EL (cell line): ENCODE results near the gene CYP2U1.
"Not testable (repeated sequence)": the region's sequence is repeated elsewhere in the genome, so short reads cannot be mapped to it uniquely, and the experiment has no call there.

Experiments used
- DNase-seq: peaks from one replicate; pipeline ENCODE4 v3.0.0-alpha.2; 2016

CYP2U1 gene

DNA sequence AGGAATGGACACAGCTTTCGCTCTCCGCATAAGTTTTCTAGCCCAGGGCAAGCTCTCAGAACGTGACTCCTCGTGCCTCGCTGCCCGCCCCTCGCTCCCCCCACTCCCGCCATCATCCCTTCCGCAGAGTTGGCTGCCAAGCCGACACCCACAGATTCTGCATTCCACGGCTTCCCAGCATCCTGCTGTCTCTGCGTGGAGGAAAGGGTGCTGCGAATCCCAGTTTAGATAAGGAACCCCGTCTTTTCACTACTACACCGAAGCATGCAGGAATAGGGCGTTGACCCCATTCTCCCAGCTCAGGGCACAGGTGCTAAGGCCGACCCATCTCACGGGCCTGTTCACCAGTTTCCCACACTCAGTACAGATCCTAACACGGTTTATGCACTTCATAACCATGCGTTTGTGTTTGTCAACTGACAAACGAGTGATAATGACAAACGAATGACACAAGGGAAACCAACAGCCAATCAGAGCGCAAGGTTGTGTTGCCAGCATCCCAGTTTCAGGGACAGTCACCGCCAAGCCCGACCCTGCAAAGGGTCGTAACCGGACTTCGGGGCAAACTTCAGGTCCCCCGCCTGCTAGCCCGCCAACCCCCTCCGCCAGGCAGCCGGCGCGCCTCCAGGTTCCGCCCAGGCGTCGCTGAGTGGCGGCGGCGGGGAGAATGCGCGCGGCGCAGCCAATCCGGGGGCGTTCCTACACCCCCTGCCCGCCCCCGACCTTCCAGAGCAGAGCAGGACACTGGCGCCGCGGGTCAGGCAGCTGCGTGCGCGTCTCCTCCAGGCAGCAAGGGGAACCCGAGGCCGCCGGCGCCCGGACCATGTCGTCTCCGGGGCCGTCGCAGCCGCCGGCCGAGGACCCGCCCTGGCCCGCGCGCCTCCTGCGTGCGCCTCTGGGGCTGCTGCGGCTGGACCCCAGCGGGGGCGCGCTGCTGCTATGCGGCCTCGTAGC lies at the start of gene CYP2U1:
Gene CYP2U1 (plus strand): TSS at position 729 of the 954 bp plus-strand sequence. CDS start 95 bp downstream, at position 824.
- peak; percentile 86 for DNase-seq

DNA sequence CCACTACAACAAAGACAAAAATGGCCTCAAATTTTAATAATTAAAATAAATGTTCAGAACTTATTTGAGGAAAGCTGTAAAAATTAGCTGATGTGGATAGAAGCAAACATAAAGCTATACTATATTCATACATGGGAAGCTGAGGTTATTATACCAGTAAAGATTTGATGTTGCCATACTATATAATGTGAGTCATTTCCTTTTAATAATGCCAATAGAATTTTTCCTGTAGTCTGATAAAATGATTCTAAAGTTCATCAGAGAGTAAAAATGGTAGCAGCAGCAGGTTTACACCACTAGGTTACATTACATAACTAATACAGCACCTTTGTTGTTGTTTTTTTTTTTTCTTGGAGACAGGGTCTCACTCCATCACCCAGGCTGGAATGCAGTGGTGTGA lies 45.5 kb upstream of the CYP2U1 start:
- no peak for DNase-seq

DNA sequence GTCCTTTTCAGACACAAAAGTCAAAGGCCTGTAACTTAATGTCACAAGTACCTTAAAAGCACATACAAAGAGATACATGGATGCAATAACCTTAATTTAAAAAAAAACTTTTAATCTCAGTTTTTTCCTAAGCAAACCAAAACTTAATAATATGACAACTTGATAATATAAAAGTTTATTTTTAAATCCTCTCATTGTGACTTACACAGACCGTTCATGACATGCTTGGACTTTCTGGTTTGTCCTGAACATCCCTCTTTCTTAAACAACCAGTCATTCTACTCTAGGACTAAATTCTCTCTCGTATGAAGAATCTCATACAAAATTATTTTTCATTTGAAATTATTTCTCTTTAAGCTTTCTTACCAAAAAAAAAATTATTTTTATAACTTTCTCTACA lies 43.1 kb upstream of the CYP2U1 start:
- peak; percentile 4 for DNase-seq

DNA sequence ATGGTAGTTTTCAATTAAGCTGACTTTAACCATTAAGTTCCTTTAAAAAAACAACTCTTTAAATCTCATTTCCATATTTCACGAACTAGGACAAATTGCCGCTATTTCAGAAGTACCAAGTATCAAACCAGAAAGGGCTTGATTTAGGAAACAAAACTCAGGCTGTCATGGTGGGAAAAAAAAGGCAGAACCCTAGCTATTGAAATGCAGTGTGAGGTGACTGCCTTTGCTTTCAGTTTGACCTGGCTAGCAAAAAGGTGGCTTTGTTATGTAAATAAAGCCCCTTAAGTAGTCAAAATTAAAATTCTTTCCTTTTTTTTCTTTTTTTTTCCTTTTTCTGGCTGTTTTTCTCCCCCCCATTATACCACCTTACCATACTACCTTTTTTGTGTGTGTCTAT lies 40.6 kb upstream of the CYP2U1 start:
- no peak for DNase-seq

DNA sequence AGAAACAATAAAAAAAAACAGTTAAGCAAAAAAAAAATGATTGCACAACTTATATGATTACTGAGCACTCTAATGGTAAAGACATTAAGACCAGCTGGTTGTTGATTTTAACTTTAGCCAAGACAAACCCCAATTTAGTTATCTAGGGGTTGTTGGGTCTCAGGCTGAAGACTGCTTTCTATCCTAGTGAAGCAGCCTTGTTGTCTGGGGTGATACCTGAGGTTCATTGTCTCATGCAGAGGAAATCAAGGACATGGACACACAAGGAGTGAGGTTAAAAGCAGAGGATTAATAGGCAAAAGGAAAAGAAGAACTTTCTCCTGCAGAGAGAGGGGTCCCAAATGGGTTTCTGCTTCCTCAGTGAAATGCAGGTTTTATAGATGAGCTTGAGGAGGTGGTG lies 40.0 kb upstream of the CYP2U1 start:
- no peak for DNase-seq

DNA sequence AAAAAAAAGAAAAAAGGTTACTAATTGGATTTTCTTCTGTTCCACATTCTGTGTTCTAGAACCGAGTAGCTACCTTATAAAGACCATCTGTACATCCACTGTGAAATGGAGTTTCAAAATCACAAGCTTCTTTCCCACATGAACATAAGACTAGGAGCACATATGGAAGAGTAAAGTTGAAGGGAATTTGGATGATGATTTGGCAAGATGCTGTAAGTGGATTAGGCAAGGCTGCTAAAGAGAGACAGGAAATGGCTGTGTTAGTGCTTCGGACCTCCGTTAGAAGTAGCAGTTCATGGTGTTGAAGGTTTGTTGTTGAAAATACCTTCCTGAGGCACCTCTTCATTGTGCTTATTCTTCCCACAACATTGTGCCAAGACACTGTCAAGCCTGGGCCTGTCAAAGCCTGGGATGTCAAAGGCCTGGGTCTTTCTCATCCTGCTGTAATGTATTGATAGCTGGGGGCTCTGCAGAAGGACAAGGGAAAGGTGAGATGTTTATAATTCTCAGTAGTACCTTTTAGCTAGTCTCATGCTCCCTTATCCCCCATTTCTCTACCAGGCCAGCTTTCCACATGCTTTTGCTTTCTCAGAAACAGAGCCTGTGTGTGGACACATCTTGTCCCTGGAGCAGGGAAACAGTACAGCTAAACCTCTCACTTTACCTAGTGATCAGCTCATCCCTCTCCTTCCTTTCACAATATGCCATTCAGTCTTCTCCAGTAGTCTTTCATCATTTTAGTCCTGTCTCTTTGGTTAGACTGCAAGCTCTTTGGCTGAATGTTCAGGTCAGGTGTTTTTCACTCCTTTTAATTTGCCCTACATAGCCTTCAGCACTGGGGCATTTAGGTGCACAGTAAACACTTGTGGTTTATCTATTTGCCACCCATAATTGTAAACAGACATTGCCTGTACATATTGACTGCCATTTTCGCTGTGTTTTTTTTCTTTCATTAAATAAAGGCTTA lies 37.9 kb upstream of the CYP2U1 start:
- no peak for DNase-seq

DNA sequence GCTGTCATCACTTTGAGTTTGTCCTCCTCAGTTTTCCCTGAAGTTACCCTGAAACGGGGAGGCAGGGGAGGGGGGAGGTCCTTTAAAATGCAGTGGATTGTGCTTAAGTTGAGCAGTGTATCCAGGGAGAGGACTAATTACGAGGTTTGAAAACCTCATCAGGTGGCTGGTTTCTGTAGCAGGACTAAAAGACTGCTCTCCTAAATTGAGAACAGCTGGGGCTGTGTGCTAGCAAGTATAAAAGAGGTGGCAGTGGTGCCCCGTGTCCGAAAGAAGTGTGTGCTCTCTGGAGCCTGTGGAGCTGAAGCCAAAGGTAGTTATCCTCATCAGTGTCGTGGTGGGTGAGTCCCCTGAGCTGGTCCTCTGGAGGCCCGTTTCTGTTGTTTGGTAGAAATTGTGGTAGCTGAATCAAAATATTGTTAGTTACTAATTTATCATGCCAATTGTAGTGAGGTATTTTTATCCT lies 37.2 kb upstream of the CYP2U1 start:
- no peak for DNase-seq

DNA sequence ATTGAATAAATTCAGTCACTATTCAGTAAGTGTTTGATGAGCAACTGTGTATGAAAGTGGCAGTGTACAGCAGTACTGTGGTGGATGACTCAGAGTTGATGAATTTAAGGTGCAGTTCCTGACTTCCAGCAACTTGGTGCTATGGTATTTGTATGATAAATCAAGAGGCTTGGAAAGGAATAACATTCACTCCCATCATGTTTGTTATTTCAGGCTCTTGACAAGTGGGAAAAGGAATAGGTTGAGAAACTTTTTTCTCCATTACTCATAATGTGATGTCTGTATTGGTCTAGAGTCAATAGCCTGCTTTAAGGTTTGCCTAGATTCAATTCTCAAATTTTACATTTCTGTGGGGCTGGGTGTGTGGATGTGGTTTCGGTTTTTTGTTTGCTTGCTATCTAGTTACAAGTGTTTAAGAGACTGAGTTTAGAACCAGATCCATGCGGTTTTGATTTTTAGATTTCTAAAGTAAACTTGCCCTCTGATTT lies 35.1 kb upstream of the CYP2U1 start:
- peak; percentile 94 for DNase-seq

DNA sequence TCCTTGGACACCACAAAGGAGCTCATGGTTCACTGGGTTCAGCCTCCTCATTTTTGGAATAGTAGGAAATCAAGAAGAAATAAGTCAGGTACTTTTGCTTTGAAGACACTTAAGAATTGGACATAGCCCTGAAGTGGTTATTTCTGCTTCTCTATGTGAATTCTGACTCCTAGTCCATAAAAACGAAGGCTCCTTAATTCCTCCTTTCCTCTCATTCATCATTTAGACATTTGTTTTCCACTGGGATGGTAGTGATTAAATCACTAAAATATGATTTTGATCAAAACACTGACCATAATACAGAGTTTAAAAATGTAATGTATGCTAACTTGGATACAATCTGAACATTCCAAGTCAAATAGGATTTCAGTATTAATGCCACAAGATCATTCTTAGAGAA lies 34.7 kb upstream of the CYP2U1 start:
- DNase-seq: no peak

DNA sequence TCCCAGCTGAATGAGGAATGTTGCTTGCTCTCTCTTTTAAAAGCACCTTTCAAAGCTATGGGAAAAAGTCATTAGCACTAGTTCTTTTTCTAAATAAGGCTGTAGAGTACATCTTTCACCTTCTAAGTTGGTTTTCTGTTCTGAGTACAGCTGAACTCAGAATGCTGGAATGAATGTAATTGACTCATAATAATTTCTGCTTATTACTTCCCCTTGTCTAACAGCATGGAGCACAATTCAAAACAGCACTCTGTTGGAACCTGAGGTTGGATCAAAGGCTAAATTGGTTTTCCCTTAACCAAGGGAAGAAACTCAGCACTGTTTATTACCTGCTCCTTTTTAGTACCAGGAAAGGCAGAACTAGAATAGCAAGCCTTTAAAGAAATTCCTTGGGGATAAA lies 33.5 kb upstream of the CYP2U1 start:
- no peak for DNase-seq

DNA sequence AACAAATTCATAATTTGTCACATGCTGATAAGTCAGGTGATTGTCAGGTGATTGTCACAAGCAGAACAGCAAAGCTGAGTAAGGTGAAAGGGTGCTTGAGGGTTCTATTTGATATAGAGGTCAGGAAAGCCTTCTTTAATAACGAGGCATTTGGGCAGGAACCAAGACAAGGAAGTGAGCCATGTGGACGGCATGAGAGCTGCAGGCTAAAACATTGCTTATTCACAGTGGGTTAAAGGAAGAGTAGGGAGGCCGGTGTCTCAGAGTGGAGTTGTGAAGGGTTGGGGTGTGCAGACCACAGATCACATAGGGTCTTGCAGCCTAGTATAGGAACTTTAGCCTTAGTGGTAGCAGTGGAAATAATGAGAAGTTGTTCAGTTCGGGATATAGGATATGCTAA lies 31.3 kb upstream of the CYP2U1 start:
- no peak for DNase-seq

DNA sequence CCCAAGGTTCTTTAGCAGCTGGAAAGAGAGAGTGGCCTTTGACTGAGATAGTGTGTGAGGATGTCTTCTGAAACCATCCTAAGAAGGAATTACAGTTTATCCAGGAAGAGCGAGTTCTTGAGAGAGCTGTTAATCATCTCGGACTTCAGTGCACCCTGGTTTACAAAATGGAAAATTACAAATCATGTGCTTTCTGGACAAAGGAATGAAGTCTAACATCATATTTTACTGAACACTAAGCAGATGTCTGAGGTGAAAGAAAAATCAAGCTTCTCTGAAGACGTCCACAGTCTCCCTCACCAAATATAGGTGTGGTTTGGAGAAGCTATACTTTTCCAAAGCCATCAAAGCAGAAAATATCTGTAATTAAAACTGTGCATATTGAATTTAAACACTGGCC lies 30.8 kb upstream of the CYP2U1 start:
- no peak for DNase-seq

DNA sequence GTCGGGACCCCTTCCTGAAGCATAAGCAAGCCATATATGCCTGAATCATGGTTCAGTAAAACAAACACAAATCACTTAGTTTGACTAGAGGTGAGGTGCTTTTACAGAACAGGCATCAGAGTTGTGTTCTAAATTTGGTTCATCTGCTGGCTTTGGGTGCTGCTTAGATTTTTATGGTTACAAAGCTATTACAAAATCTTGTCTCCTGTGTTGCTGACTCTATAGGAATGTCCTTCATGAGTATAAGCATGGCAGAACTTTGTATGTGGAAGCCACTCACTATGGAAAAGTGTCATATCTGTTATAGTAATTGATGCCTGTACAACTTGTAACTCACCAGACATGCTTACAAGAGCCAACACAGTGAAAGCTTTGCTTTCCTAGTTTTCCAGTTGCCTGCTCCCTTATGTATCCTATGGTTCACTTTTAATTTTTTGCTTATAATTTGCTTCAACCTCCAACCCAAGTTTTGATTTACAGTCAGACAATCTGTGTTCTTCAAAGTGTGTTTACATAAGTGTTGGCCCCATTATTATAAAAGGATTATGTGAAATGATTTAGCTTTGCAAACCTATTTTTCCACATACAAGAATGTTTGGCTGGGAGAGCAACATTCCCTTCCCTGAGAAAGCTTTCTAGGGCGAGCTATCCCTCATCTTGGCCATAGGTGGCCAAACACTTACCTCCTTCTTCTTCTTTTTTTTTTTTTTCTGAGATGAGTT lies 30.0 kb upstream of the CYP2U1 start:
- DNase-seq: no peak

DNA sequence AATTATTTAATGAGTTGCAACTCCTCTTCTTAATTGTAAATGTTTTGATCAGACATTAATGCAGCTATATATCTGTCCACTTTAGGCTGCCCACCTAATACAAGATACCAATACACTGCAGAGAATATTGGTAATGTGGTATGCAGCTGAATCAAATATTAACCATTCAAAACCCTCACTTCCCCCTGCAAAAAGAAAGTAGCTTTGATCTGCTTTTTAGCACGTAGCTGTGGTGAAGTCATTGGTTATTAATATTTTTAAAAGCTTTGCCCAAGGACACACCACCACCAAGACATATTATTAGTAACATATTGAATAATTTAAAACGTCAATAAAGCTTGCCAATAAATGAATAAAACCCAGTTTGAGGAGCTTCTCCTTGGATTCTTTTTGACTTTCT lies 28.6 kb upstream of the CYP2U1 start:
- DNase-seq: no peak

DNA sequence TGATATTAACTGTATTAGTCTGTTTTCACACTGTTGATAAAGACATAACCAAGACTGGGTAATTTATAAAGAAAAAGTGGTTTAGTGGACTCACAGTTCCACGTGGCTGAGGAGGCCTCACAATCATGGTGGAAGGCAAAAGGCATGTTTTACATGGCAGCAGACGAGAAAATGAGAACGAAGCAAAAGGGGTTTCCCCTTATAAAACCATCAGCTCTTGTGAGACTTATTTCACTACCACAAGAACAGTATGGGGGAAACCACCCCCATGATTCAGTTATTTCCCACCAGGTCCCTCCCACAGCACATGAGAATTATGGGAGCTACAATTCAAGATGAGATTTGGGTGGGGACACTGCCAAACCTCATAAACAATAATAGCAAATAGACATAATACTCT lies 26.3 kb upstream of the CYP2U1 start:
- not testable (repeated sequence) for DNase-seq

DNA sequence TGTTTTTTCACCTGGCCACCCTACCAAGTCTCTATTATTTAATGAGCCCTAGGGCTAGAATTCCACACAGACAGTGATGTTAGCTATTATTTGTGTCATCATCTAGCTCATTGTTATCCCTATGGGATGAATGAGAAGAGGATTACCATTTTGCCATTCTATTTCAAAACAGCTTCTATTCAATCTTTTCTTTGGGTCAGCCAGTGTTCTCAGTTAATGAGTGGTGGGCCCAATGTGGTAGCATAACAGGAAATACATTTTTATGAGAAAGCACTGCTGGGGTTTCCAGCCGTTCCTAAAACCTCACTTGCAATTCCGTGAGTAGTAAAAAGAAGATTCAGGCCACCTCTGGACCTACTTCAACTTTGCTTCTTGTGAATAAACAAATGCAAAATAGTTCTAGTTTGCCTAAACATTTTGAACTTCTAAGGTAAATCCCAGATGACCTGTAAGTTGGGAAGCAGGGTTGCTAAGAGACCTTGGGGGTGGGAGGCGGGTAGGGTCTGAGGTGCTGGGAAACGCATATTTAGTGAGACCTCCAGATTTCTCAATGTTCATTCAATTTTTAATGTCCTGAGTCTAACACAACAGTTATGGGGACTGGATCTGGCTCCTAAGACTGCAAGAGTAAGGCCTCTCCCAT lies 24.8 kb upstream of the CYP2U1 start:
- no peak for DNase-seq

DNA sequence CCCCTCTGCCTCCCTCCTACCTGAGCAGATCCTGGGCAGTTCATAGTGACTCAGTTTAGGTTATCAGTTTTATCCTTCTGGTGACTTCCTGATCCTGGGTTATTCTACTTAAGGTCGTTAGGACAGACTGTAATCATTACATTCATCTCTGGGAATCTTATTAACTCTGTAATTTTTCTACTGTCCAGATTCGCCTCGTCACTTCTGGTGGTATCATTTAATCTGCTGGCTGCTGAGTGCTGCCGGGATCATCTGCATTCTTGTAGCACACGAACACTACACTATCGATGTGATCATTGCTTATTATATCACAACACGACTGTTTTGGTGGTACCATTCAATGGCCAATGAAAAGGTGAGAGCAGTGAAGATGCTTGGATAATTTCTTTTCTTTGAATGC lies 23.0 kb upstream of the CYP2U1 start:
- DNase-seq: no peak

DNA sequence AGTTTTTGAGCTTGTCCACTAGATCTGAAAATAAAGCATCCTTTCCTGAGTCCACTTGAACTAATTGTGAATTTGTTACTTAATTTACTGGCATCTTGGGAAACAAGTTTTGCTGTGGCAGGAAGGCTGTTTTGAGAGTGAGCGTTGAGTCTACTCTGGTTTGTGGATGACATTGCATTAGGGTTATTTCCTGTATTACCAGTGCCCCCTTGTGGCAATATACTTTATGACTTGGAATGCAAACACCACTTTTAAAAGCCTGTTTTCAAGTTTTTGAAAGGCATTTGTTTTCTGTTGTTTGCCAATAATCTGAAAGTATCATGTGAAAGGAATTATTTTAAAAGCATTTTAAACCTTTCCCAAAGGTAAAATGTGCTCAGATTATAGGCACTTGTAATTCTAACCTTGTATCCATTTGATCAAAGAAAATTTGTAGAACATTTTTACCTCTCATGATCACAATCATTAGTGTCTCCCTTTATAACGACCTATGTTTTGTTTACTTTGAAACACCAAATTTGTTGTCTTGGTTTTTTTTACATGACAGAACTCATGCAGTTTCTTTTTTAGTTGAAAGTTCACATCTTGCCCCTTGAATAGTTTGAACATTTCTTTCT lies 18.0 kb upstream of the CYP2U1 start:
- DNase-seq: peak; percentile 66

DNA sequence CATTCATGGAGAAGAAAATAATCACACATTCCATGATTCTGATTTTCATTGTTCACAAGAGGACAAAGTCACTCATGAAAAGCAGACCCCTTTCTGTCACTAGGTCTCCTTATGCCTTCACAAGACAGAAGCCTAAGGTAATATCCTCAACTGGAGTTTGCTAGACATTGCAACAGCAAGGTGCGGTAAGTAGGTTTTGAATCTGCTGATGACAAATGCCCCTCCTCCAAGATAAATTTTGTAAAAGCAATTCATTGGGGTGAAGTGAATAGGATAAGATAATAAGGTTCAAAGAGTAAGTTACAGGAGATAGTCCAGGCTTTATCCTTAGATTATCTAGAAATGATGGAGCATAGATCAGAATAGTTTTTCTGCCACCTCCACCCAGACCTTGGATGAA lies 16.1 kb upstream of the CYP2U1 start:
- DNase-seq: no peak

DNA sequence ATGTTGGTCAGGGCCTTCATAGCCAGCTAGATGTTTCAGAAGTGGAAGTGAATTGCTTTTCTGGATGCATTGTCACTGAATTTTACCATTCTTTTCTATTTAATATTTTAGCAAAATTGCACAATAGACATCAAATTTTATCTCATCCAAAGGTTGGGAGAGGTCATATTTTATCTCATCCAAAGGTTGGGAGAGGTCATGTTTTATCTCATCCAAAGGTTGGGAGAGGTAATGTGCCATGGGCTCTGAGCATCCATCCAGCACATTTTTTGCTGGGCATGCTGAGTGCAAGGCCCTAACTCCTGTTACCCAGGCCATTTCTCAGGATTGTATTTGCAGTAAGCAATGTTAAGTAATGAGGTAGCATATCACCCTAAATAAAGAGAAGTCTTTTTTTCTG lies 14.7 kb upstream of the CYP2U1 start:
- DNase-seq: no peak

DNA sequence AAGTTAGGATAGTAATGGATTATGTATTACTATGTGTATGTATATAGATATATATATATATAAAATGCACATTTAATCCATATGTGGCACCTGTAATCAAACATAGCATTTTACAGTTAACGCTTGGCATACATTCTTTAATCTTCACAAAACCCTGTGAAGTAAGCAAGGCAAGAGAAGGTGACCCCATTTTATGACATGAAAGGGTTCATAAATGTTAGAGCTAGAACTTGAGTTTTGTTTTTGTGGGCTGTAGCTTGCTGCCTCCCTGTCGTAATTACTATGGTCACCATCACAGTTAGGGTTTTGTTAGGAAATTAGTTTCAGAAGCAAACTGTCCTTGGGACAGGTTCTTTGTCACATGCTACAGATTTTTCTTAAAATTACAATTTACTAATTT lies 13.8 kb upstream of the CYP2U1 start:
- DNase-seq: no peak
